Nephron (organoid): ENCODE data around the gene ASCC2.
"Not testable (repeated sequence)": the region's sequence is repeated elsewhere in the genome, so short reads cannot be mapped to it uniquely, and the experiment has no call there.

Experiments
- H3K27ac Mint-ChIP-seq, 3 experiments: 2 replicates each; pipeline ENCODE4 v1.8.0; 2020; ENCODE audit warnings: mixed read lengths in 3 of 3, mild to moderate bottlenecking in 2 of 3, moderate library complexity in 1 of 3
- H3K27me3 Mint-ChIP-seq: 2 replicates; pipeline ENCODE4 v1.8.0; 2021; ENCODE audit warnings: low read depth, mild to moderate bottlenecking, moderate library complexity, mixed read lengths
- H3K36me3 Mint-ChIP-seq: 2 replicates; pipeline ENCODE4 v1.8.0; 2020; ENCODE audit warnings: low read depth, mixed read lengths
- H3K4me1 Mint-ChIP-seq: 2 replicates; pipeline ENCODE4 v1.8.0; 2020; ENCODE audit warnings: mixed read lengths
- H3K4me3 Mint-ChIP-seq, 3 experiments: 2 replicates each; pipeline ENCODE4 v1.8.0; 2020; ENCODE audit warnings: mild to moderate bottlenecking in 3 of 3, mixed read lengths in 3 of 3, moderate library complexity in 2 of 3
- H3K9me3 Mint-ChIP-seq: 2 replicates; pipeline ENCODE4 v1.8.0; 2020; ENCODE audit warnings: mixed read lengths
- TF ChIP-seq, protein P1 (sequence below), 3 experiments: fragments of 200-600 bp; sonication (generic); IDR thresholded peaks; one replicate each; pipeline ENCODE4 v1.5.0; 2021; ENCODE audit warnings: antibody characterized with exemption in 3 of 3; ENCODE audit not compliant: unreplicated experiment in 3 of 3

ASCC2 gene

GRCh38 chr22:29830585-29830984 lies 7.5 kb downstream of the ASCC2 start:
- TF ChIP-seq, protein P1, sequence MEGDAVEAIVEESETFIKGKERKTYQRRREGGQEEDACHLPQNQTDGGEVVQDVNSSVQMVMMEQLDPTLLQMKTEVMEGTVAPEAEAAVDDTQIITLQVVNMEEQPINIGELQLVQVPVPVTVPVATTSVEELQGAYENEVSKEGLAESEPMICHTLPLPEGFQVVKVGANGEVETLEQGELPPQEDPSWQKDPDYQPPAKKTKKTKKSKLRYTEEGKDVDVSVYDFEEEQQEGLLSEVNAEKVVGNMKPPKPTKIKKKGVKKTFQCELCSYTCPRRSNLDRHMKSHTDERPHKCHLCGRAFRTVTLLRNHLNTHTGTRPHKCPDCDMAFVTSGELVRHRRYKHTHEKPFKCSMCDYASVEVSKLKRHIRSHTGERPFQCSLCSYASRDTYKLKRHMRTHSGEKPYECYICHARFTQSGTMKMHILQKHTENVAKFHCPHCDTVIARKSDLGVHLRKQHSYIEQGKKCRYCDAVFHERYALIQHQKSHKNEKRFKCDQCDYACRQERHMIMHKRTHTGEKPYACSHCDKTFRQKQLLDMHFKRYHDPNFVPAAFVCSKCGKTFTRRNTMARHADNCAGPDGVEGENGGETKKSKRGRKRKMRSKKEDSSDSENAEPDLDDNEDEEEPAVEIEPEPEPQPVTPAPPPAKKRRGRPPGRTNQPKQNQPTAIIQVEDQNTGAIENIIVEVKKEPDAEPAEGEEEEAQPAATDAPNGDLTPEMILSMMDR (IDR thresholded peaks at IDR 0.05; ENCODE audit: unreplicated experiment in 3 of 3), result no peak
- Mint-ChIP-seq H3K27ac (no peak overlapping the region), H3K4me3 (no peak overlapping the region), H3K9me3 (no peaks in the 10 kb centered on the region), H3K4me1 (peaks cover 6% of the 10 kb centered on the region), H3K27me3 (peaks cover 3% of the 10 kb centered on the region), H3K36me3 (peaks cover 50% of the 10 kb centered on the region)

- H3K36me3 Mint-ChIP-seq, result peaks cover 59% of the 10 kb centered on the region
- peak overlapping the region in 1 of 3 experiments; percentile 64 for H3K27ac Mint-ChIP-seq
- H3K27me3 Mint-ChIP-seq, H3K9me3 Mint-ChIP-seq, H3K4me1 Mint-ChIP-seq, H3K4me3 Mint-ChIP-seq: not testable (repeated sequence)
Observed at GRCh38 chr22:29827726-29828125, 10.3 kb downstream of the ASCC2 start.

DNA sequence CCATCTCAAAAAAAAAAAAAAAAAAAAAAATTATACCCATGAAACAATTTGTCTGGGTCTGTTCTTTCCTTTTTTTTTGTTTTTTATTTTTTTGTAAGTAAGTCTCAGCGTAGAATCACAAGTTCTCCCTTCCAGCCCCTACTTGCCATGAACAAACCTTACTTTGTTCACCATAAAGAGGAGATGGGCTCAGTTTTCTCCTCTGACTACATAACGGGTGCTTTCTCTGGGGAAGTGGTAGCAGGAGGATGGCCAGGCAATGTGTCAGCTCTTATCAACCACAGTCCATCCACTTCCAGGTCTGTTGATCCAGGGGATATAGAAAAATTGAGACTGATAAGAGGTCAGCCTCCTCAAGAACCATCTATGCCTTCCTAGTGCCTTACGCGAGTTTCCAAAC lies 11.0 kb downstream of the ASCC2 start:
- peaks cover 61% of the 10 kb centered on the region for H3K36me3 Mint-ChIP-seq
- no peaks in the 10 kb centered on the region for H3K27me3 Mint-ChIP-seq
- no peak overlapping the region for H3K27ac Mint-ChIP-seq
- TF ChIP-seq, protein P1 (IDR thresholded peaks at IDR 0.05; ENCODE audit: unreplicated experiment in 3 of 3), result no peak
- H3K4me3 Mint-ChIP-seq, result no peak overlapping the region
- no peaks in the 10 kb centered on the region for H3K4me1 Mint-ChIP-seq
- no peaks in the 10 kb centered on the region for H3K9me3 Mint-ChIP-seq

DNA sequence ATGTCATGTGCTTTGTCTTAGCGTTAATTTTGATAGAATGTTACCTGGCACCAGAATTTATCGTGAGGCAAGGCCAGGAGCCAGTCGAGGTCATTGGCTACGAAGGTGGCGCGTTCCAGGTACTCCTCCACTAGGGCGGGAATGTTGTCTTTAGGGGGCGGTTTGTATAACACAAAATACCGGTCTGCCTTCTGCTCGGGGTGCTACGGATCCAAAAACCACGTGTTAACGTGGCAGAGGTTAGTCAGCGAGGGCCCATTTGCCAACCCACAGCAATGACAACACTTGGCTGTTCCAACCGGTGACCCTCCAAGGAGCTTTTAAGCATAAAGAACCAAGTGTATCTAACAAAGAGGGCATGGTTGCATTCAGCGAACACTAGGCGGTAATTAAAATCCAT lies 12.5 kb downstream of the ASCC2 start:
- Mint-ChIP-seq H3K9me3 (no peaks in the 10 kb centered on the region), H3K36me3 (peaks cover 66% of the 10 kb centered on the region), H3K4me1 (no peaks in the 10 kb centered on the region), H3K4me3 (no peak overlapping the region), H3K27ac (no peak overlapping the region), H3K27me3 (no peaks in the 10 kb centered on the region)
- TF ChIP-seq, protein P1 (IDR thresholded peaks at IDR 0.05; ENCODE audit: unreplicated experiment in 3 of 3), result no peak

- Mint-ChIP-seq H3K4me3 (no peak overlapping the region), H3K36me3 (peaks cover 64% of the 10 kb centered on the region), H3K27me3 (no peaks in the 10 kb centered on the region), H3K9me3 (no peaks in the 10 kb centered on the region), H3K4me1 (no peaks in the 10 kb centered on the region), H3K27ac (no peak overlapping the region)
- TF ChIP-seq, protein P1 (IDR thresholded peaks at IDR 0.05; ENCODE audit: unreplicated experiment in 3 of 3), result no peak
Observed at GRCh38 chr22:29824677-29825076, 13.4 kb downstream of the ASCC2 start.

- Mint-ChIP-seq H3K9me3 (no peaks in the 10 kb centered on the region), H3K36me3 (peaks cover 71% of the 10 kb centered on the region), H3K27ac (no peak overlapping the region), H3K4me3 (no peak overlapping the region), H3K4me1 (no peaks in the 10 kb centered on the region), H3K27me3 (no peaks in the 10 kb centered on the region)
- TF ChIP-seq, protein P1 (IDR thresholded peaks at IDR 0.05; ENCODE audit: unreplicated experiment in 3 of 3), result no peak
Observed at GRCh38 chr22:29821291-29822016, 16.6 kb downstream of the ASCC2 start.
